Panc1 (cell line): ENCODE data around the gene DPYD. TPM values are rescaled to one million over a fixed set of nuclear protein-coding genes. Genes with fewer than 3 reads are reported as not detected.

Experiments used
- ATAC-seq: fragments of 200-7000 bp; cut with Tn5 transposase; 2 replicates; pipeline ENCODE4 v1.9.1; 2020; ENCODE audit warnings: mild to moderate bottlenecking, moderate library complexity
- BruUV-seq: library from RNA; stranded (reverse); fragments of 400-500 nt; replicated peaks from 2 replicates; lab custom pipeline; 2021; lab: Mats Ljungman, UMichigan
- CTCF ChIA-PET: fragments of 300-600 bp; sonication (Branson Sonifier 250); formaldehyde crosslinking; loops from one replicate; lab custom pipeline; 2022; ENCODE audit warnings: antibody characterized with exemption; lab: Charles Lee
- POLR2A ChIA-PET: fragments of 300-600 bp; sonication (Branson Sonifier 250); formaldehyde crosslinking; loops from one replicate; lab custom pipeline; 2022; ENCODE audit warnings: antibody characterized with exemption; lab: Charles Lee
- DNase-seq: peaks from one replicate; pipeline ENCODE4 v3.0.0-alpha.2; 2010; ENCODE audit warnings: low read depth, low spot score
- H3K27ac ChIP-seq: 2 replicates; pipeline ENCODE4 v1.5.1; 2011; ENCODE audit warnings: mild to moderate bottlenecking, low read length, inconsistent platforms
- H3K27me3 ChIP-seq: fragments of 200-500 bp; sonication (Bioruptor generic); 2 replicates; pipeline ENCODE4 v1.6.0; 2014; ENCODE audit warnings: low read length, inconsistent platforms; ENCODE audit not compliant: control insufficient read depth, insufficient read depth
- H3K36me3 ChIP-seq: fragments of 200-500 bp; sonication (Bioruptor generic); 2 replicates; pipeline ENCODE4 v1.5.1; 2014; ENCODE audit warnings: inconsistent platforms, mild to moderate bottlenecking, low read length, moderate library complexity; ENCODE audit not compliant: control insufficient read depth, insufficient read depth
- H3K4me1 ChIP-seq: 2 replicates; pipeline ENCODE4 v1.5.1; 2011; ENCODE audit warnings: inconsistent platforms, mild to moderate bottlenecking, low read length, moderate library complexity; ENCODE audit not compliant: control insufficient read depth, insufficient read depth
- H3K4me3 ChIP-seq, 2 experiments: 2 replicates each; pipeline ENCODE4 v1.5.1; 2011 to 2012; ENCODE audit warnings: low read depth in 2 of 2, low read length in 2 of 2, mild to moderate bottlenecking in 2 of 2, inconsistent platforms in 1 of 2, moderate library complexity in 1 of 2
- H3K9me3 ChIP-seq: fragments of 200-500 bp; sonication (Bioruptor generic); 2 replicates; pipeline ENCODE4 v1.5.1; 2014; ENCODE audit warnings: low read depth, mild to moderate bottlenecking, inconsistent platforms, low read length, moderate library complexity; ENCODE audit not compliant: control insufficient read depth, insufficient read depth
- POLR2AphosphoS5 ChIP-seq: IDR thresholded peaks from 2 replicates; pipeline ENCODE4 v1.6.1; 2012; ENCODE audit warnings: mild to moderate bottlenecking, low read depth, low read length, moderate library complexity
- SIN3A ChIP-seq: IDR thresholded peaks from 2 replicates; pipeline ENCODE4 v1.6.1; 2012; ENCODE audit warnings: low read depth, mild to moderate bottlenecking, low read length, moderate library complexity, borderline replicate concordance; ENCODE audit not compliant: insufficient read depth
- TCF7L2 ChIP-seq: IDR thresholded peaks from 2 replicates; pipeline ENCODE4 v1.6.1; 2011; ENCODE audit warnings: mild to moderate bottlenecking, low read depth, low read length, inconsistent platforms
- in situ Hi-C: cut with HindIII; loops from 2 replicates; pipeline ENCODE4 v1.10.0; 2016; ENCODE audit warnings: low sequenced_read_pairs, low pct_unique_long_range_greater_than_20kb
- intact Hi-C: fragments of 100-400 bp; cut with micrococcal nuclease; formaldehyde crosslinking; loops from one replicate; pipeline ENCODE4 v1.10.0; 2022; ENCODE audit not compliant: unreplicated experiment
- total RNA-seq: library from RNA; stranded (reverse); gene quantifications from one replicate; pipeline ENCODE4 v1.2.1, GENCODE V29; 2021; ENCODE audit not compliant: unreplicated experiment
- TF ChIP-seq, protein P1 (sequence below), 2 experiments: IDR thresholded peaks; 2 replicates each; pipeline ENCODE4 v1.6.1; 2011 to 2012; ENCODE audit warnings: low read depth in 2 of 2, control low read depth in 1 of 2, low read length in 1 of 2, mild to moderate bottlenecking in 1 of 2, moderate library complexity in 1 of 2; ENCODE audit not compliant: insufficient read depth in 1 of 2
- TF ChIP-seq, protein P2 (sequence below): fragments of 450-650 bp; IDR thresholded peaks from 2 replicates; pipeline ENCODE4 v1.5.1; 2017; ENCODE audit warnings: mild to moderate bottlenecking

The DPYD gene
- total RNA-seq, 1 experiment from 2014 or later: 2.0 TPM

DNA sequence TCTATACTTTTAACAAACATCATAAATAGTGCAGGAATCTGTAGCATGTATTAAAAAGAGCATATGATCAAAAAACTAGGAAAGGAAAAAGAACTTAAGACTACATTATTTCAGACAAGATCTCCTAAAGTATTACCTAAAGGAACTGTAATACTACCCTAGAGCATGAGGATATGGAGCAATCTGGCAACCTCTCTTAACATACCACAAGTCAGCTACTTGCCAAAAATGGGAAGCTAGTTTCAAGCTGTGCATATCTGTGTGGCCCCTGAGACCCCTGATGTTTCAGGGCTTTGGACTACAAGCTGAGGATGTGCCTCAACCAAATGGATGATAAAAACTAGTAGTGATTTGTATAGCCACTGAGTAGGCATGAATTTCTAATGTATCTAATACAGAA, 673.6 kb downstream of the DPYD start:
- no peaks in the 10 kb centered on the region for H3K9me3 ChIP-seq
- POLR2A ChIA-PET: no interaction called here
- H3K27ac ChIP-seq: no peak overlapping the region
- intact Hi-C loops: no loop called here
- no peak for TF ChIP-seq SIN3A
- TF ChIP-seq TCF7L2: no peak
- TF ChIP-seq, protein P1, sequence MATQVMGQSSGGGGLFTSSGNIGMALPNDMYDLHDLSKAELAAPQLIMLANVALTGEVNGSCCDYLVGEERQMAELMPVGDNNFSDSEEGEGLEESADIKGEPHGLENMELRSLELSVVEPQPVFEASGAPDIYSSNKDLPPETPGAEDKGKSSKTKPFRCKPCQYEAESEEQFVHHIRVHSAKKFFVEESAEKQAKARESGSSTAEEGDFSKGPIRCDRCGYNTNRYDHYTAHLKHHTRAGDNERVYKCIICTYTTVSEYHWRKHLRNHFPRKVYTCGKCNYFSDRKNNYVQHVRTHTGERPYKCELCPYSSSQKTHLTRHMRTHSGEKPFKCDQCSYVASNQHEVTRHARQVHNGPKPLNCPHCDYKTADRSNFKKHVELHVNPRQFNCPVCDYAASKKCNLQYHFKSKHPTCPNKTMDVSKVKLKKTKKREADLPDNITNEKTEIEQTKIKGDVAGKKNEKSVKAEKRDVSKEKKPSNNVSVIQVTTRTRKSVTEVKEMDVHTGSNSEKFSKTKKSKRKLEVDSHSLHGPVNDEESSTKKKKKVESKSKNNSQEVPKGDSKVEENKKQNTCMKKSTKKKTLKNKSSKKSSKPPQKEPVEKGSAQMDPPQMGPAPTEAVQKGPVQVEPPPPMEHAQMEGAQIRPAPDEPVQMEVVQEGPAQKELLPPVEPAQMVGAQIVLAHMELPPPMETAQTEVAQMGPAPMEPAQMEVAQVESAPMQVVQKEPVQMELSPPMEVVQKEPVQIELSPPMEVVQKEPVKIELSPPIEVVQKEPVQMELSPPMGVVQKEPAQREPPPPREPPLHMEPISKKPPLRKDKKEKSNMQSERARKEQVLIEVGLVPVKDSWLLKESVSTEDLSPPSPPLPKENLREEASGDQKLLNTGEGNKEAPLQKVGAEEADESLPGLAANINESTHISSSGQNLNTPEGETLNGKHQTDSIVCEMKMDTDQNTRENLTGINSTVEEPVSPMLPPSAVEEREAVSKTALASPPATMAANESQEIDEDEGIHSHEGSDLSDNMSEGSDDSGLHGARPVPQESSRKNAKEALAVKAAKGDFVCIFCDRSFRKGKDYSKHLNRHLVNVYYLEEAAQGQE (IDR thresholded peaks at IDR 0.05; ENCODE audit: insufficient read depth in 1 of 2, low read depth in 2 of 2, low read length in 1 of 2): no peak
- no peak for TF ChIP-seq POLR2AphosphoS5
- TF ChIP-seq, protein P2, sequence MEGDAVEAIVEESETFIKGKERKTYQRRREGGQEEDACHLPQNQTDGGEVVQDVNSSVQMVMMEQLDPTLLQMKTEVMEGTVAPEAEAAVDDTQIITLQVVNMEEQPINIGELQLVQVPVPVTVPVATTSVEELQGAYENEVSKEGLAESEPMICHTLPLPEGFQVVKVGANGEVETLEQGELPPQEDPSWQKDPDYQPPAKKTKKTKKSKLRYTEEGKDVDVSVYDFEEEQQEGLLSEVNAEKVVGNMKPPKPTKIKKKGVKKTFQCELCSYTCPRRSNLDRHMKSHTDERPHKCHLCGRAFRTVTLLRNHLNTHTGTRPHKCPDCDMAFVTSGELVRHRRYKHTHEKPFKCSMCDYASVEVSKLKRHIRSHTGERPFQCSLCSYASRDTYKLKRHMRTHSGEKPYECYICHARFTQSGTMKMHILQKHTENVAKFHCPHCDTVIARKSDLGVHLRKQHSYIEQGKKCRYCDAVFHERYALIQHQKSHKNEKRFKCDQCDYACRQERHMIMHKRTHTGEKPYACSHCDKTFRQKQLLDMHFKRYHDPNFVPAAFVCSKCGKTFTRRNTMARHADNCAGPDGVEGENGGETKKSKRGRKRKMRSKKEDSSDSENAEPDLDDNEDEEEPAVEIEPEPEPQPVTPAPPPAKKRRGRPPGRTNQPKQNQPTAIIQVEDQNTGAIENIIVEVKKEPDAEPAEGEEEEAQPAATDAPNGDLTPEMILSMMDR: no peak
- no TSS peak for BruUV-seq
- no peaks in the 10 kb centered on the region for H3K36me3 ChIP-seq
- in situ Hi-C loops: no loop called here
- DNase-seq (no peak), ATAC-seq (no peak)
- no peaks in the 10 kb centered on the region for H3K27me3 ChIP-seq
- CTCF ChIA-PET: no interaction called here
- no peak overlapping the region for H3K4me3 ChIP-seq
- no peaks in the 10 kb centered on the region for H3K4me1 ChIP-seq

DNA sequence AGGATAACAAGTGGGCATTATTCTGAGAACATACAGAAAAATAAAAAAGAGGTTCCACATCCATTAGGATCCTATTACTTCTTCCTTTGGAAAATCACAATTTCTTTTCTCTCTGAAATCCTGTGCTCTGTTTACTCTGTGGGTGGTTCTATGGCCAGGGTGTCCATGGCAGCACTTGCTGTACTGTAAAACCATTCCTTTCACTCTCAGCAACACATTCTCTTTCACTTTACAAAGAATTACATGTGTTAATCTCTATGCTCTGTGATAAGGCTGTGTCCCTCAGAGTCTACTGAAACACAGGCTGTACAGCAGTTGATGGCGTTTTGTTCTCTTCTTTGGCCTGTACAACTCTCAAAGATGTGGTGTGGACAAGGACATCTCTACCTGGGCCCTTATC, 675.2 kb downstream of the DPYD start:
- no TSS peak for BruUV-seq
- Histone ChIP-seq H3K27me3 (no peaks in the 10 kb centered on the region), H3K4me3 (no peak overlapping the region), H3K36me3 (no peaks in the 10 kb centered on the region), H3K27ac (no peak overlapping the region), H3K9me3 (no peaks in the 10 kb centered on the region), H3K4me1 (no peaks in the 10 kb centered on the region)
- in situ Hi-C loops: no loop called here
- POLR2A ChIA-PET: no interaction called here
- CTCF ChIA-PET: no interaction called here
- no peak for ATAC-seq
- no peak for DNase-seq
- no peak for TF ChIP-seq SIN3A
- no peak for TF ChIP-seq TCF7L2
- TF ChIP-seq, protein P1 (IDR thresholded peaks at IDR 0.05; ENCODE audit: insufficient read depth in 1 of 2, low read depth in 2 of 2, low read length in 1 of 2): no peak
- TF ChIP-seq, protein P2: no peak
- no peak for TF ChIP-seq POLR2AphosphoS5
- intact Hi-C loops: no loop called here
